Stimulated activated CD4-positive, alpha-beta T cell treated with anti-CD3 and anti-CD28 coated beads, TNF-alpha, amount 100 ng/mL, for 1 hour (primary cell): ENCODE data around the gene CDH4.

Source experiments
- DNase-seq, 3 donors: peaks; one replicate each; pipeline ENCODE4 v3.0.0-alpha.2; 2020; ENCODE audit warnings: low read depth in 3 of 3, low spot score in 1 of 3

The CDH4 gene

GRCh38 chr20:61436283-61436666 is 184.2 kb downstream of the CDH4 start:
- DNase-seq, result no peak

- no peak for DNase-seq
These were observed 184.7 kb downstream of the CDH4 start for GRCh38 chr20:61436667-61437279.

GRCh38 chr20:61437280-61438206 is 185.5 kb downstream of the CDH4 start:
- DNase-seq, result no peak

GRCh38 chr20:61438285-61438684 is 186.2 kb downstream of the CDH4 start:
- DNase-seq, result no peak

GRCh38 chr20:61439251-61439650 is 187.2 kb downstream of the CDH4 start:
- DNase-seq, result no peak

GRCh38 chr20:61440548-61441055 is 188.5 kb downstream of the CDH4 start:
- DNase-seq, result no peak

GRCh38 chr20:61441537-61441936 is 189.5 kb downstream of the CDH4 start:
- DNase-seq, result no peak

GRCh38 chr20:61442075-61442670 is 190.1 kb downstream of the CDH4 start:
- DNase-seq, result no peak

- no peak for DNase-seq
These were observed 190.7 kb downstream of the CDH4 start for GRCh38 chr20:61442718-61443117.

- no peak for DNase-seq
These were observed 191.5 kb downstream of the CDH4 start for GRCh38 chr20:61443443-61444126.

GRCh38 chr20:61444637-61445036 is 192.6 kb downstream of the CDH4 start:
- DNase-seq, result no peak

- DNase-seq, result no peak
These were observed 193.1 kb downstream of the CDH4 start for GRCh38 chr20:61445138-61445537.

- no peak for DNase-seq
These were observed 193.7 kb downstream of the CDH4 start for GRCh38 chr20:61445741-61446140.

- no peak for DNase-seq
These were observed 195.9 kb downstream of the CDH4 start for GRCh38 chr20:61447952-61448351.

GRCh38 chr20:61448386-61448785 is 196.3 kb downstream of the CDH4 start:
- DNase-seq, result no peak

GRCh38 chr20:61449057-61449609 is 197.1 kb downstream of the CDH4 start:
- DNase-seq, result no peak

GRCh38 chr20:61449916-61450315 is 197.9 kb downstream of the CDH4 start:
- no peak for DNase-seq

- no peak for DNase-seq
These were observed 198.5 kb downstream of the CDH4 start for GRCh38 chr20:61450549-61450948.

GRCh38 chr20:61451009-61451408 is 198.9 kb downstream of the CDH4 start:
- no peak for DNase-seq

- no peak for DNase-seq
These were observed 199.9 kb downstream of the CDH4 start for GRCh38 chr20:61451953-61452352.

- DNase-seq, result no peak
These were observed 201.2 kb downstream of the CDH4 start for GRCh38 chr20:61453219-61453618.
